NCI-H1092 (cell line): Measurements from ENCODE around the gene RAG1.
A peak's percentile ranks its signal among the peaks of the same experiment; 100 is the strongest.

Experiments
- DNase-seq: peaks from one replicate; lab custom pipeline; 2025; lab: John Stamatoyannopoulos, UW

Gene RAG1

GRCh38 chr11:36590513-36590912 is 22.7 kb downstream of the RAG1 start:
- DNase-seq = no peak

DNA sequence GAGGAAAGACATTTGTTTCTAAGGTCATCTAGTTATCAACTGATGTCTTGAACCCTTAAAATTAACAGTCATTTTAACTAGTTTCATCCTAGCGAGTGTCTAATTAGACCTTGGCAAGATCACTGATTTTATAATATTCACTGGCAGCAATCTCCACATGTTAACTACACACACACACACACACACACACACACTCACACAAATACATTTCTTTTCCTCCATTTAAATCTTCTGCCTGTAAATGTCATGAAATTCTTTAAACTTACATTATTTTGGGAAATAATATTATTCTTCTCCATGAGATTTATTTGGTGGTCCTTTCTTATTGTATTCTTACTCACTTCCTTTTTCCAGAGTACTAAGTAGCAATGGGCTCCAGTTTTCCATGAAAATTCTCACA is 23.6 kb downstream of the RAG1 start:
- DNase-seq = no peak

DNA sequence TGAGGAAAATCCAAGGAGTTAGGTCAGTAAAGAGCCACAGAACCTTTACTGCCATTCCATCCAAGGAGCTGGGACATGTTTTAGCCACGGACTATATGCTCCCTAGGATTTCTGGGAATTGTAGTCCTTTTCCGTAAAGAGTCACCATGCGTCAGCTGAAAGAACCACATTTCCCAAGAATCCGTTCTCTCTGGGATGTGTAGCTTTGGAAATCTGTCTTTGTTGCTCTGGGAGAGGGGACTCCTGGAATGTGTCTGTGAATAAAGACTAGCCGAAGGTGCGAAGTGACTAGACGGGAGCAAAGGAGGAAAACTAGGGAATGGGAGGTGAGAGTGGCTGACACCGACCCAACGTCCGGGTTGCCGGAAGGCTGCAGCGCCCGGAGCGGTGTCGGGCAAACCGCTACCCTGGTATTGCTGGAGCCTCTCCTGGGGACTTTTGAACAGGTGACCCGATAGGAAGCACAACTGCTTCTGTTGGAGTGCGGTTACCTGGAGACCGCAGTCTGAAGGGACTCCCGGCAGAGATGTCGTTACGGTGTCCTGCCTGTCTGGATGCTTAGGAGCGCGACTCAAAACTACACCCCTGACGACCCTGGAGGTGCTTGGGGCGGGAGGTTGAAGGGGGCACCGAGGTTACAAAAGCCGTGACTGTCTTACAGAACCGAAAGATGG is 26.6 kb downstream of the RAG1 start, which contains the start of gene IFTAP:
TSS of gene IFTAP (plus strand) at position 187 of the 674 bp plus-strand sequence. CDS start 15,602 bp downstream, outside the sequence.
- peak; percentile 84 for DNase-seq

DNA sequence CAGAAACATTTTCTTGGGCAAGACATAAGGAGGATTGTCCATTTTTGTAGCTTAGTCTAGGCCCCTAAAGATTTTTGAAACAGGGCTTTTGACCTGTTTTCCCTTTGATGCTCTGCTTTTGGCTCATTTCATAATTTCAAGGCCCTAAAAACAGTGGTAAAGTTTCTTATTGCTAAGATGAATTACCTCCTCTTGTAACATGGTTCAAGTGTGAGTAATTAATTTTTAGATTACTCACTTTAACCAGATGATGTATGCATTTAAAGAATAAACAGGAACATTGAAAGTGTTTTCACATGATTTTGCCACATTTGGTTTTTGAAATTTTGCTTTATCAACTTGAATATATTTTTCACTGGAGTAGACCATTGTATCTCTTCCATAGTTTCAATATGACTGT is 29.1 kb downstream of the RAG1 start:
- DNase-seq = no peak

GRCh38 chr11:36598051-36598450 is 30.2 kb downstream of the RAG1 start, which contains the start of gene RAG2:
RAG2 (minus strand) TSS chr11:36598236; CDS start chr11:36594168, 4,068 bp downstream.
- no peak for DNase-seq

DNA sequence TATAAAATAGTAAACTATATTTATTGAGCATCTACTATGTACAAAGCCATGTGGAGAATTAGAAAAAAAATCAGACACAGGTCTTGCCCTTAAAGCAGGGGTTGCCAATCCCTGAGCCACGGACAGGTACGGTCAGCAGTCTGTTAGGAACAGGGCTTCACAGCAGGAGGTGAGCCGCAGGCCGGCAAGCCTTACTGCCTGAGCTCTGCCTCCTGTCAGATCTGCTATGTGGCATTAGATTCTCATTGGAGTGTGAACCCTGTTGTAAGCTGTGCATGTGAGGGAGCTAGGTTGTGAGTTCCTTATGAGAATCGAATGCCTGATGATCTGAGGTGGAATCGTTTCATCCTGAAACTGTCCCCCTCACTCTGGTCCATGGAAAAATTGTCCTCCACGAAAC is 32.4 kb downstream of the RAG1 start:
- DNase-seq = no peak

- DNase-seq = no peak
Observed at GRCh38 chr11:36601155-36601554, 33.3 kb downstream of the RAG1 start.

GRCh38 chr11:36602135-36602534 is 34.3 kb downstream of the RAG1 start:
- no peak for DNase-seq

- no peak for DNase-seq
Observed at GRCh38 chr11:36605221-36606216, 37.7 kb downstream of the RAG1 start.

GRCh38 chr11:36608491-36609199 is 40.8 kb downstream of the RAG1 start:
- no peak for DNase-seq

- no peak for DNase-seq
Observed at GRCh38 chr11:36609383-36609782, 41.6 kb downstream of the RAG1 start.

DNA sequence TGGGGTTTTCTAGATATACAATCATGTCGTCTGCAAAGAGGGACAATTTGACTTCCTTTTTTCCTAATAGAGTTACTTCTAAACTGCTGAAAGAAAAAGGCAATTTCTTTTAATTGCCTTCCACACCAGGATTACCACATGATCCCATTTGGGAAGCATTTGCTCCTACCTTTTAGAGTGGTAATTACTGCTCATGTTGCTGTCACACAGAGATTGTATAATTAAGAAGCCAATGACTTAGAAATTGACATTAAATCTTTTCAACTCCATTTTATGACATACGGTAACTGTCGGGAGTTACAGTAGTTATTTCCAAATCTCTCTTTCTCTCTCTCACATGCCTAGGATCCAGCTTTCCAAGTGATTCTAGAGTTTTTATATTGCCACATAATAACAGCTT is 48.0 kb downstream of the RAG1 start:
- DNase-seq = no peak

DNA sequence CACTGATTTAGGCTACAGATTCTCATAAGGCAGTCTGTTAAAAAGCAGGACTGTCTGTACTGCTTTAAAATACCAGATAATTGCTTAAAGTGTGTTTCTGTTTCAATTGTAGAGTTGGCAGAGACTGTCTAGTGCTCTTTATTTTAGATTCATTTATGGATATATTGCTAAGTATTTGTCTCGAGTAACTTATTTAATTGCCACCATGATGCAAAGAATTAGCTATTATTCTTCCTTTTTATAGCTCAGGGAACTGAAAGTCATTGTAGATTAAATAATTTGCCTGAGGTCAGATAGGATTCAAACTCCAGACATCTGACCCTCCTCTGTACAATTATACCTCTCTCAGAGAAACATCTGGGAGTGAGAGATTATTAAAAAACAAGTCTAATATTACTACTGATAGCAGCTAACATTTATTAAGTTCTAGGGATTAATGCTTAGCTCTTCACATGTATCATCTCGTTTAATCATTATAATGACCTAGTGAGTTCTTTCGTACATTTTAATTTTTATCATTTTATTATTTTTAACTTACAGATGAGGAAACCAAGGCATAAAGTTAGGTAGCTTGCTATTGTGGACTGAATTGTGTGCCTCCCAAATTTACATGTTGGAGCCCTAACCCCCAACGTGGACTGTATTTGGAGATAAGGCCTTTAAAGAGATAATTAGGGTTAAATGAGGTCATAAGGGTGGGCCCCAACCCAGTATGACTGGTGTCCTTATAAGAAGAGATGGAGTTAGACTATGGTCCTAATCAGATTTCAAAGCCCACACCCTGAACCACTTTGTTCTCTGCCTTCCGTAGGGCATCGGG is 49.9 kb downstream of the RAG1 start:
- DNase-seq = no peak

DNA sequence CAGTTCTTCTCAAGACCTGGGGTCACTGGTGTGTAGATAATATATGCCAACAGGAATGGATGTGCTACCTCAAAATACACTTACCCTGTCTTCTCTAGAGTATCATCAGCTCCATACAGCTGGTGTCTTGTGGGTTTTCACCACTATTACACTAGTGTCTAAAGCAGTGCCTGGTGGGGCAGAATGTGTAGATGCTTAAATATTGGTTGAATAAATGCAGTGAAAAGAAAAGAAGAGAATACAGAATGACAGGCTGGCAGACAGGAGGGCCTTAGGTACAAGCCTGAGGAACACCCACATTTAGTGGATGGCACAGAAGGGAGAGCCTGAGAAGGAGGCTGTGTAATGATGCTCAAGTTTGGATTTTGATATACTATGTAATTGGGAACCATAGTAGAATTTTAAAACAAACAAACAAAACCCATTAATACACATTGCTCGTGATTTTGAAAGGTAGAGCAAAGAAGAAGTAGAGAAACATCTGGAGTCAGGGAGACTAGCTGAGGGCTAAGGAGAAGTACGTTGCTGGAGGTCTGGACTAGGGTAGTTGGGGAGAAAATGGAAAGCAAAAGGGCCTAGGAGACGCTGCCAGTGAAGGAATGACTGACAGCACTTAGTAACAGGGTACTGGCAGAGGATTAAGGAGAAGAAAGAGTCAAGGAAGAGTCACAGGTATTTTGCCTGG is 50.7 kb downstream of the RAG1 start:
- no peak for DNase-seq

- no peak for DNase-seq
Observed at GRCh38 chr11:36619502-36619901, 51.7 kb downstream of the RAG1 start.

GRCh38 chr11:36620246-36620645 is 52.4 kb downstream of the RAG1 start:
- DNase-seq = no peak

- no peak for DNase-seq
Observed at GRCh38 chr11:36622431-36623136, 54.8 kb downstream of the RAG1 start.

DNA sequence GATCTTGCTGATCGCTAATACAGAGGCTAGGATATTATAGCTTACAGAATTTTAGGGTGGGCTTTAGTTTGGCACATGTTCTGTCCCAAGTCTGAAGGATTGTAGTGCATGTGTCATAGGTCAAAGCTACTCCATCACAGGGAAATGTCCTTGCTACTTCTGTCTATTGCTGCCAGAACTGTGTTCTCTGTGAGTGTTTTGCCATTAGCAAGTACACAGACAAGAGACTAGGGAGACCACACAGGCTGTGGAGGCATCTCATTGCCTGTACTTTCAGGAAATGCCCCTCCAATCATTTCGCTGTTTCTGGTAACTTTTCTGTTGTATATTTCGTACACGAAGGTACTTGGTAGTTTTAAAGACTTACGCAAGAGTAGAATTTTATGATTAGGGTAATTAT is 55.7 kb downstream of the RAG1 start:
- no peak for DNase-seq

DNA sequence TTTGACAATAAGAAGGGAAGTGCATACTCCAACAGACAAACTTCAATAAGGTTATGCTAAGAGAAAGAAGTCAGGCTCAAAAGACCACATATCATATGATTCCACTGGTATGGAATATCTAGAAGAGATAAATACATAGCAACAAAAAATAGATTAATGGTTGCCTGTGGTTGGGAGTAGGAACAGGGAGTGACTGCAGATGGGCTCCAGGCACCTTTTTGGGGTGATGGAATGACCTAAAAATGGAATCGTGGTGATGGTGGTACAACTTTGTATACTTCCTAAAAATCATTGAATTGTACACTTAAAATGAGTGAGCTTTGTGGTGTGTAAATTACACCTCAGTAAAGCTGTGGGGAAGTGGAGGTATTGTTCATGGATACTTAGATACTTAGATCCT is 59.2 kb downstream of the RAG1 start:
- DNase-seq = no peak

GRCh38 chr11:36627471-36627870 is 59.7 kb downstream of the RAG1 start:
- DNase-seq = no peak
